Measurements from ENCODE around the gene NUMB.

DNA sequence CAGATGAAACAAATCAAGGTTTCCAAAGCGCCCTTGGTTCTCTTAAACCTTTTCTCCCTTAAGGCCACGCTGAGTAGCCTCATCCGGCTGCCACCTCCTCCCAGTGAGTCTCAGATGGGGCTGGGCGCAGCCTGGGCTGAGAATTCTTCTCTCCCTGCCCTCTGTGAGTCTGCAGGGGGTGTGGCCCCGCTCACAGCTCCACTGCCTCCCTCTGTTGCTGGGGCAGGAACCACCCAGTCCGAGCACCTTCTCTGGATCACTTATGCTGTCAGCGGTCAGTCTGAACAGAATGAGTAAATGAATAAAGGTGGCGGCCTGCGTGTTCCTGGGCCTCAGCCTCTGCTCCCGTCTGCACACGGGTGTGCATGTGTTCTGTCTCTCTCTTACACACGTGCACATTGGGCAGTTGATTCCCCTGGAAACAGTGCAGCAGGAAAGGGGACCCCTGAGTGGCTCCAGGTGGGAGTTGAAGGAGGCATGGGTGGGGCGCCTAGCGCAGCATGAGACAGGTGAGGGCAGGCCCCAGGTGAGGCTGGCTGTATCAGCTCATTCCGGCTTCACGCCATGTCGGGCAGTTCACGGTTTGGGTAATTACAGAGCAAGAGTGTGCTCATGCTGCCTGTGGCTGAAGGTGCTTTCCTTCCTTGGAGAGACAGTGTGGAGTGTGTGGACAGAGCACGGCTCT, 216.7 kb downstream of the NUMB start:
- TF ChIP-seq, protein P1, sequence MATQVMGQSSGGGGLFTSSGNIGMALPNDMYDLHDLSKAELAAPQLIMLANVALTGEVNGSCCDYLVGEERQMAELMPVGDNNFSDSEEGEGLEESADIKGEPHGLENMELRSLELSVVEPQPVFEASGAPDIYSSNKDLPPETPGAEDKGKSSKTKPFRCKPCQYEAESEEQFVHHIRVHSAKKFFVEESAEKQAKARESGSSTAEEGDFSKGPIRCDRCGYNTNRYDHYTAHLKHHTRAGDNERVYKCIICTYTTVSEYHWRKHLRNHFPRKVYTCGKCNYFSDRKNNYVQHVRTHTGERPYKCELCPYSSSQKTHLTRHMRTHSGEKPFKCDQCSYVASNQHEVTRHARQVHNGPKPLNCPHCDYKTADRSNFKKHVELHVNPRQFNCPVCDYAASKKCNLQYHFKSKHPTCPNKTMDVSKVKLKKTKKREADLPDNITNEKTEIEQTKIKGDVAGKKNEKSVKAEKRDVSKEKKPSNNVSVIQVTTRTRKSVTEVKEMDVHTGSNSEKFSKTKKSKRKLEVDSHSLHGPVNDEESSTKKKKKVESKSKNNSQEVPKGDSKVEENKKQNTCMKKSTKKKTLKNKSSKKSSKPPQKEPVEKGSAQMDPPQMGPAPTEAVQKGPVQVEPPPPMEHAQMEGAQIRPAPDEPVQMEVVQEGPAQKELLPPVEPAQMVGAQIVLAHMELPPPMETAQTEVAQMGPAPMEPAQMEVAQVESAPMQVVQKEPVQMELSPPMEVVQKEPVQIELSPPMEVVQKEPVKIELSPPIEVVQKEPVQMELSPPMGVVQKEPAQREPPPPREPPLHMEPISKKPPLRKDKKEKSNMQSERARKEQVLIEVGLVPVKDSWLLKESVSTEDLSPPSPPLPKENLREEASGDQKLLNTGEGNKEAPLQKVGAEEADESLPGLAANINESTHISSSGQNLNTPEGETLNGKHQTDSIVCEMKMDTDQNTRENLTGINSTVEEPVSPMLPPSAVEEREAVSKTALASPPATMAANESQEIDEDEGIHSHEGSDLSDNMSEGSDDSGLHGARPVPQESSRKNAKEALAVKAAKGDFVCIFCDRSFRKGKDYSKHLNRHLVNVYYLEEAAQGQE (IDR thresholded peaks at IDR 0.05; ENCODE audit: insufficient read depth in 1 of 2, low read depth in 2 of 2, low read length in 2 of 2) = no peak
- no peak for TF ChIP-seq SIN3A (IDR thresholded peaks at IDR 0.05; ENCODE audit: borderline replicate concordance, insufficient read depth, low read length)
- TF ChIP-seq POLR2AphosphoS5 (IDR thresholded peaks at IDR 0.05; ENCODE audit: low read depth, low read length) = no peak

Measured in PFSK-1 (cell line).